ENCODE measurements around the gene APOL3. TPM values are rescaled to one million over a fixed set of nuclear protein-coding genes. Genes with fewer than 3 reads are reported as not detected.
"Not testable (repeated sequence)": the region's sequence is repeated elsewhere in the genome, so short reads cannot be mapped to it uniquely, and the experiment has no call there.

APOL3 gene
- total and polyA plus RNA-seq, 2 experiments from 2014 or later, result 1.3 to 2.1 TPM

DNA sequence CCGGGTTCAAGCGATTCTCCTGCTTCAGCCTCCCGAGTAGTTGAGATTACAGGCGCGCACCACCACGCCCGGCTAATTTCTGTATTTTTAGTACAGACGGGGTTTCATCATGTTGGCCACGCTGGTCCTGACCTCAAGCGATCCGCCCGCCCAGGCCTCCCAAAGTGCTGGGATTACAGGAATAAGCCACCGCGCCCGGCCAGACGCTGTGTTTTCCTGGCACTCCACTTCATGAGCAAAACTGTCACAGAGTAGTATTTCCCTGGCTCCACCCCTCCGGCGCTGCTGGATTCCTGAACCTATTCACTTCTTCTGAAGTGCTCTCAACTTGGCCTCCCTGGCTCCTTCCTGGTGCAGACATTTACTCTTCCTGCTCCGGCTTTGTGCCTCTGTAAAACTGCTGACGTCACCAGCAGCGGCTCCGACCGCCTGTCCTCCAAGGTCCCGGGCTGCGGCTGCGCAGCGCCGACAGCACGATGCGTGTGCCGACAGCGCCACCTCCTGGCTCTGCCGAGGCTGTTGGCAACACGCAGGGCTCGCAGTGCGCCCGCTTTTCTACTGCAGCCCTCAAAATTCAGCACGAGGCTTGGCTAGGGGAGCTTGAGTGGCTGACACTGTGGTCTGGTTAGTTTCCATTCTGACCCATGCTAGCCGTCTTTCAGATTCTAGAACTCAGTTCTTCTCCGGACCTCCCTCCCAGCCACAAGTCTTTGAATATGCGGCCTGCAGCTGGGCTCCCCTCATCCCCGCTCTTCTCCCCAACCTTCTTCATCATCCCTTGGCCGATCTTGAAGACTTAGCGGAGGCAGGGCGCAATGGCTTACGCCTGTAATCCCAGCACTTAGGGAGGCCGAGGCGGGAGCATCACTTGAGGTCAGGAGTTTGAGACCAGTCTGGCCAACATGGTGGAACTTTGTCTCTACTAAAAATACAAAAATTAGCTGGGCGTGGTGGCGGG lies 36.6 kb downstream of the APOL3 start:
- peak overlapping the region; percentile 27 for H2AFZ ChIP-seq
- no peaks in the 10 kb centered on the region for H3K27me3 ChIP-seq
- H3K4me3 ChIP-seq, result no peak overlapping the region
- 39% methylated on average over 50 of the region's 50 CpGs for WGBS (ENCODE audit: low lambda C conversion rate, missing lambda C conversion rate)
- TF ChIP-seq EZH2phosphoT487 (IDR thresholded peaks at IDR 0.05; ENCODE audit: low read depth, severe bottlenecking, unreplicated experiment) (no peak), CTCF (IDR thresholded peaks at IDR 0.05; ENCODE audit: poor library complexity) (peak; percentile 98)
- H3K27ac ChIP-seq, result peak overlapping the region; percentile 77
- H3K79me2 ChIP-seq, result no peaks in the 10 kb centered on the region
- H3K36me3 ChIP-seq (replicated peaks; ENCODE audit: insufficient read depth, low read depth), result no peaks in the 10 kb centered on the region
- H3K4me2 ChIP-seq, result peak overlapping the region; percentile 51
- H3K9me3 ChIP-seq (ENCODE audit: low read depth), result no peaks in the 10 kb centered on the region
- H3K9me2 ChIP-seq (replicated peaks; ENCODE audit: insufficient read depth), result no peaks in the 10 kb centered on the region
- DNase-seq (ENCODE audit: low spot score), result peak; percentile 99
- H4K20me1 ChIP-seq (ENCODE audit: insufficient read depth, poor library complexity, severe bottlenecking), result no peaks in the 10 kb centered on the region
- H3K4me1 ChIP-seq (ENCODE audit: insufficient read depth), result no peaks in the 10 kb centered on the region

- H3K27ac ChIP-seq; H3K9me2 ChIP-seq (replicated peaks; ENCODE audit: insufficient read depth); H3K4me3 ChIP-seq; H4K20me1 ChIP-seq (ENCODE audit: insufficient read depth, poor library complexity, severe bottlenecking); H3K4me1 ChIP-seq (ENCODE audit: insufficient read depth); H2AFZ ChIP-seq; H3K27me3 ChIP-seq; H3K79me2 ChIP-seq; H3K9me3 ChIP-seq (ENCODE audit: low read depth); H3K36me3 ChIP-seq (replicated peaks; ENCODE audit: insufficient read depth, low read depth); H3K4me2 ChIP-seq; DNase-seq (ENCODE audit: low spot score): not testable (repeated sequence)
- 79% methylated on average over 6 of the region's 6 CpGs for WGBS (ENCODE audit: low lambda C conversion rate, missing lambda C conversion rate)
Observed at GRCh38 chr22:36120621-36121351, 39.8 kb downstream of the APOL3 start.

DNA sequence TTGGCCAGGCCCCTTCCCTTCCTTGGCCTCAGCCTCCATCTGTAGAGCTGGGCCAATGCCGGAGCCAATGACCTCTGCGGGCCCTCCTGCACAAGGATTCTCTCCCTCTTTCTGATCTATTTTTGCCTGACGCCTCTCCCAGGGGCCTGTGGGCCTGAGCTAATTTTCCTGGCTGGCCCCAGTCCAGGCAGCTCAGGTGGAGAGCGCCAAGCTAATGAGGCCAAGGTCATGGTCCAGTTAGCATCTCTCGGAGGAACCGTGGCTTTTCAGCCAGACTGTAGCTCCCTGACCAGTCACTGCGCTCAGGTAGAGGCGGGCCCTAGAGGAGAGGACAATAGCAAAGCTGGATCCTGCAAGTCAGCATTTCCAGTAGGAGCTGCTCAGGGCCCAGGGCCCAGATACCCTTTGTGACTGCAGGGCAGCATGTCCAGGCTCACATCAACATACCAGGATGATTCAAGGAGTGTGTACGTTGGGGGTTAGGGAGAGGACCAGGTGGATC lies 43.5 kb downstream of the APOL3 start:
- no peaks in the 10 kb centered on the region for H3K9me2 ChIP-seq (replicated peaks; ENCODE audit: insufficient read depth)
- no peak for TF ChIP-seq EZH2 (IDR thresholded peaks at IDR 0.05; ENCODE audit: borderline replicate concordance)
- H2AFZ ChIP-seq, result no peak overlapping the region
- no peaks in the 10 kb centered on the region for H3K27me3 ChIP-seq
- H4K20me1 ChIP-seq (ENCODE audit: insufficient read depth, poor library complexity, severe bottlenecking), result no peaks in the 10 kb centered on the region
- no peaks in the 10 kb centered on the region for H3K4me1 ChIP-seq (ENCODE audit: insufficient read depth)
- no peak overlapping the region for H3K4me2 ChIP-seq
- H3K27ac ChIP-seq, result no peak overlapping the region
- no peaks in the 10 kb centered on the region for H3K36me3 ChIP-seq (replicated peaks; ENCODE audit: insufficient read depth, low read depth)
- WGBS (ENCODE audit: low lambda C conversion rate, missing lambda C conversion rate), result 87% methylated on average over 9 of the region's 9 CpGs
- no peaks in the 10 kb centered on the region for H3K9me3 ChIP-seq (ENCODE audit: low read depth)
- DNase-seq (ENCODE audit: low spot score), result no peak
- no peak overlapping the region for H3K4me3 ChIP-seq
- H3K79me2 ChIP-seq, result no peaks in the 10 kb centered on the region

- 93% methylated on average over 2 of the region's 2 CpGs for WGBS (ENCODE audit: low lambda C conversion rate, missing lambda C conversion rate)
- Histone ChIP-seq H3K27me3 (no peaks in the 10 kb centered on the region), H3K27ac (no peak overlapping the region), H4K20me1 (ENCODE audit: insufficient read depth, poor library complexity, severe bottlenecking) (no peaks in the 10 kb centered on the region), H3K4me3 (no peak overlapping the region), H3K4me2 (no peak overlapping the region), H3K79me2 (no peaks in the 10 kb centered on the region), H3K9me3 (ENCODE audit: low read depth) (no peaks in the 10 kb centered on the region), H2AFZ (no peak overlapping the region), H3K36me3 (replicated peaks; ENCODE audit: insufficient read depth, low read depth) (no peaks in the 10 kb centered on the region), H3K4me1 (ENCODE audit: insufficient read depth) (no peaks in the 10 kb centered on the region), H3K9me2 (replicated peaks; ENCODE audit: insufficient read depth) (no peaks in the 10 kb centered on the region)
- TF ChIP-seq CTCF (IDR thresholded peaks at IDR 0.05; ENCODE audit: poor library complexity) (no peak), EZH2phosphoT487 (IDR thresholded peaks at IDR 0.05; ENCODE audit: low read depth, severe bottlenecking, unreplicated experiment) (no peak), EZH2 (IDR thresholded peaks at IDR 0.05; ENCODE audit: borderline replicate concordance) (no peak)
- DNase-seq (ENCODE audit: low spot score), result no peak
Observed at GRCh38 chr22:36116127-36116526, 44.4 kb downstream of the APOL3 start.

All from hepatocyte (in vitro differentiated cells).